BJ (cell line): ENCODE data around the gene RXRB. TPM values are rescaled to one million over a fixed set of nuclear protein-coding genes. Genes with fewer than 3 reads are reported as not detected.

ENCODE experiments used
- CTCF ChIA-PET: fragments of 350-600 bp; formaldehyde crosslinking; extraction: SDS; loops from one replicate; lab custom pipeline; 2021; ENCODE audit warnings: antibody characterized with exemption, inconsistent platforms; lab: Yijun Ruan, JAX
- POLR2A ChIA-PET: fragments of 300-600 bp; sonication (Branson Sonifier 250); formaldehyde crosslinking; extraction: SDS; loops from one replicate; lab custom pipeline; 2021; ENCODE audit warnings: antibody characterized with exemption; lab: Charles Lee
- DNase-seq: peaks from one replicate; pipeline ENCODE4 v3.0.0-alpha.2; 2011; ENCODE audit warnings: low read depth
- H3K27me3 ChIP-seq: 2 replicates; pipeline ENCODE4 v1.6.0; 2011; ENCODE audit warnings: low read length; ENCODE audit not compliant: control insufficient read depth, insufficient read depth
- H3K36me3 ChIP-seq: 2 replicates; pipeline ENCODE4 v1.5.1; 2011; ENCODE audit warnings: low read length; ENCODE audit not compliant: control insufficient read depth, insufficient read depth
- H3K4me3 ChIP-seq: 2 replicates; pipeline ENCODE4 v1.5.1; 2011; ENCODE audit warnings: low read depth, mild to moderate bottlenecking, control low read depth, low read length
- polyA plus RNA-seq: library from polyadenylated mRNA; depleted of rRNA; stranded (reverse); fragments of >200 nt; gene quantifications from 2 replicates; pipeline ENCODE4 v1.2.3, GENCODE V29; 2011
- TF ChIP-seq, protein P1 (sequence below): IDR thresholded peaks from 2 replicates; pipeline ENCODE4 v1.5.1; 2011; ENCODE audit warnings: low read depth, mild to moderate bottlenecking, control low read depth, inconsistent platforms, low read length, moderate library complexity; ENCODE audit not compliant: insufficient read depth

RXRB gene
- polyA plus RNA-seq, 1 experiment: 67.9 TPM

GRCh38 chr6:33192105-33192646 is 8.3 kb downstream of the RXRB start, which contains the start of gene COL11A2:
Gene COL11A2 (minus strand): TSS chr6:33192467. CDS start chr6:33192240, 227 bp downstream.
- POLR2A ChIA-PET: no interaction called here
- CTCF ChIA-PET: interaction anchor here (0.6 kb wide), 1 partner anchor 31 kb away, joined by 3 read pairs; no protein-coding TSS in a partner anchor
- TF ChIP-seq, protein P1, sequence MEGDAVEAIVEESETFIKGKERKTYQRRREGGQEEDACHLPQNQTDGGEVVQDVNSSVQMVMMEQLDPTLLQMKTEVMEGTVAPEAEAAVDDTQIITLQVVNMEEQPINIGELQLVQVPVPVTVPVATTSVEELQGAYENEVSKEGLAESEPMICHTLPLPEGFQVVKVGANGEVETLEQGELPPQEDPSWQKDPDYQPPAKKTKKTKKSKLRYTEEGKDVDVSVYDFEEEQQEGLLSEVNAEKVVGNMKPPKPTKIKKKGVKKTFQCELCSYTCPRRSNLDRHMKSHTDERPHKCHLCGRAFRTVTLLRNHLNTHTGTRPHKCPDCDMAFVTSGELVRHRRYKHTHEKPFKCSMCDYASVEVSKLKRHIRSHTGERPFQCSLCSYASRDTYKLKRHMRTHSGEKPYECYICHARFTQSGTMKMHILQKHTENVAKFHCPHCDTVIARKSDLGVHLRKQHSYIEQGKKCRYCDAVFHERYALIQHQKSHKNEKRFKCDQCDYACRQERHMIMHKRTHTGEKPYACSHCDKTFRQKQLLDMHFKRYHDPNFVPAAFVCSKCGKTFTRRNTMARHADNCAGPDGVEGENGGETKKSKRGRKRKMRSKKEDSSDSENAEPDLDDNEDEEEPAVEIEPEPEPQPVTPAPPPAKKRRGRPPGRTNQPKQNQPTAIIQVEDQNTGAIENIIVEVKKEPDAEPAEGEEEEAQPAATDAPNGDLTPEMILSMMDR: no peak
- Histone ChIP-seq H3K4me3 (peak within 1 kb of the TSS; percentile 26), H3K36me3 (peaks cover 15% of the 10 kb centered on the region), H3K27me3 (peaks cover 17% of the 10 kb centered on the region)
- no peak for DNase-seq

GRCh38 chr6:33191383-33192104 is 8.9 kb downstream of the RXRB start:
- no peak overlapping the region for H3K4me3 ChIP-seq
- H3K27me3 ChIP-seq: peaks cover 17% of the 10 kb centered on the region
- TF ChIP-seq, protein P1: no peak
- peaks cover 13% of the 10 kb centered on the region for H3K36me3 ChIP-seq
- DNase-seq: no peak
- POLR2A ChIA-PET: no interaction called here
- CTCF ChIA-PET: interaction anchor here (0.6 kb wide), 1 partner anchor 30 kb away, joined by 3 read pairs; no protein-coding TSS in a partner anchor

DNA sequence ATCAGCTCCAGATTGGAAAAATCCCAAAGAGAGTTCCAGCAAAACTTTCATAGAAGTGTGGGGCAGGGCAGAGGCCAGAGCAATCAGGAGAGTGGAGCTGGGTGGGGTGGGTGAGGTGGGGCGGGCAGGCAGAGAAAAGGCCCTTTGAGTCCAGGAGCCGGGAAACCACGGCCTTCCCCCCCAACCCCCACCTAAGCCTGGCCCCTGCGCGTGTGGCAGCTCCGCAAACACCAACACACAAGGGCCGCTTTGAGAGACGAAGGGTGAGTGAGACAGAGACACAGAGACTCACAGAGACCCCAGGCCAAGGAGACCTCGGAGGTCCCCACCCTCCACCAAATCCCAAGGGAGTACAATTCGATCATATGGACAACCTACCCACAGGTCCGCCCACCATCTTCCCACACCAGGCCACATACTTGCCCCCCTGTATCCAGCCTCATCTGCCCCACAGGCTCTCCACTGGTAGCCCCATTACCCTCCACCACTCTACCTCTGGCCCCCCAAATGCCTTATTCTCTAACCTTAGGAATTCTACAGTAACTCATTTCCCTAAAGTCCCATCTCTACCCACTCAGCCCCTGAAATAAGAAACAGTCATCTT is 9.9 kb downstream of the RXRB start:
- Histone ChIP-seq H3K36me3 (peaks cover 10% of the 10 kb centered on the region), H3K27me3 (peaks cover 20% of the 10 kb centered on the region), H3K4me3 (no peak overlapping the region)
- TF ChIP-seq, protein P1: no peak
- ChIA-PET CTCF (interaction anchor here (1.1 to 1.2 kb wide), 2 partner anchors 71 to 74 kb away, joined by 3 to 4 read pairs; no protein-coding TSS in a partner anchor), POLR2A (no interaction called here)
- no peak for DNase-seq

DNA sequence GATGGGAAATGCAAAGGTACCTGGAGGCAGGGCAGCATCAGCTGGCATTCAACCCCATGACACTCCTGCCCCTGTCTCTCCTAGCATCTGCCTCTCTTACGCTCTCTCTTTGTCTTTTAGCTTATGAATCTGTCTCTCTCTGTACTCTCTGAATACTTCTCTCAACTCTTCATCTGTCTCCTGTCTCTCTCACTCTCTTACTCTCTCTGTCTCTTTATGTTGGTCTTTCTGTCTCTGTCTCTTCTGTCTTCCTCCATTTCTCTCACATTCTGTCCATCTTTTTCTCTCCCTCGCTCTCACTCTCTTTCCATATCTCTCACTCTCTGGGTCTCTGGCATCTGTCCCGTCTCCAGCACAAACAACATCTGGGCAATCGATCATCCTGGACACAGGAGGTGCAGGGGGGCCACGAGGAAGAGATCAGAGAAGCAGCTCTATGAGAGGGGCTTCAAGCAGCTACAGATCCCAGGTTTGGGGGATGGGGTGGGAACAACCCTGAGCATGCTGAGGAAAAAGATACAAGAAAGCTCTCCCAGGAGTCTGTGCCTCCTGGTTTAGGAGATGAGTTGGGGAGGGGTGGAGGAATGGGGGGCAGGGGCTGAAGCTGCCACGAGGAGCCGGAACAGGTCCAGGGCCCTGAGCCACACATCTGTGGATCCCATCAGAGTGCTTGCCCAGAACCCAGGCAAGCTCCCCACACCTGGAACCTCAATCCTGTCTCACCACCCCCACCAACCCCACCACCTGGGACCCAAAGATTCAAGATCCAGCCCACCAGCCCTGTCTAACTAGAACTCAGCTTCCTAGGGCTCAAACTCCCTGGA is 10.6 kb downstream of the RXRB start:
- TF ChIP-seq, protein P1: no peak
- DNase-seq: no peak
- no peak overlapping the region for H3K4me3 ChIP-seq
- H3K27me3 ChIP-seq: peaks cover 20% of the 10 kb centered on the region
- peaks cover 4% of the 10 kb centered on the region for H3K36me3 ChIP-seq
- ChIA-PET CTCF (interaction anchor here (1.1 to 1.2 kb wide), 3 partner anchors 8 to 73 kb away, joined by 3 to 6 read pairs (median 4); no protein-coding TSS in a partner anchor), POLR2A (no interaction called here)
